ENCODE measurements around the gene ADAP1.

ADAP1 gene

GRCh38 chr7:869348-869747, 85.1 kb downstream of the ADAP1 start:
- TF ChIP-seq CTCF (IDR thresholded peaks at IDR 0.05; ENCODE audit: low read depth, low read length, missing control alignments): no peak
- no peak overlapping the region for H3K4me3 ChIP-seq (ENCODE audit: low read depth, low read length)
- DNase-seq (ENCODE audit: low read depth): no peak
- in situ Hi-C loops (cut with HindIII; ENCODE audit: low sequenced_read_pairs): no loop called here

DNA sequence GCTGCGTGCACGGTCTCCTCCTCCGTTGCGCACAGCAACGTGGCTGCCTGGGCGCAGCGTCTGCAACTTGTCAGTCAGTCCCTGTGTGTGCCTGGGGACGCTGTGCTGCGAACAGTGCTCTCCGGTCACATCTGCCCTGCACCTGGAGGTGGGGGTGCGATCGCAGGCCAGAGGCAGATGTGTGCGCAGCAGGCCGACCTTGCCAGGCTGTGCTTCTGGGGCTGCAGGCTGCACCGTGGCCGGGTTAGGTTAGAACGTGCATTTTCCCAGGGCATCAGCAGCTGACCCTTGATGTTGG, 86.3 kb downstream of the ADAP1 start:
- in situ Hi-C loops (cut with HindIII; ENCODE audit: low sequenced_read_pairs): no loop called here
- no peak for TF ChIP-seq CTCF (IDR thresholded peaks at IDR 0.05; ENCODE audit: low read depth, low read length, missing control alignments)
- no peak overlapping the region for H3K4me3 ChIP-seq (ENCODE audit: low read depth, low read length)
- no peak for DNase-seq (ENCODE audit: low read depth)

DNA sequence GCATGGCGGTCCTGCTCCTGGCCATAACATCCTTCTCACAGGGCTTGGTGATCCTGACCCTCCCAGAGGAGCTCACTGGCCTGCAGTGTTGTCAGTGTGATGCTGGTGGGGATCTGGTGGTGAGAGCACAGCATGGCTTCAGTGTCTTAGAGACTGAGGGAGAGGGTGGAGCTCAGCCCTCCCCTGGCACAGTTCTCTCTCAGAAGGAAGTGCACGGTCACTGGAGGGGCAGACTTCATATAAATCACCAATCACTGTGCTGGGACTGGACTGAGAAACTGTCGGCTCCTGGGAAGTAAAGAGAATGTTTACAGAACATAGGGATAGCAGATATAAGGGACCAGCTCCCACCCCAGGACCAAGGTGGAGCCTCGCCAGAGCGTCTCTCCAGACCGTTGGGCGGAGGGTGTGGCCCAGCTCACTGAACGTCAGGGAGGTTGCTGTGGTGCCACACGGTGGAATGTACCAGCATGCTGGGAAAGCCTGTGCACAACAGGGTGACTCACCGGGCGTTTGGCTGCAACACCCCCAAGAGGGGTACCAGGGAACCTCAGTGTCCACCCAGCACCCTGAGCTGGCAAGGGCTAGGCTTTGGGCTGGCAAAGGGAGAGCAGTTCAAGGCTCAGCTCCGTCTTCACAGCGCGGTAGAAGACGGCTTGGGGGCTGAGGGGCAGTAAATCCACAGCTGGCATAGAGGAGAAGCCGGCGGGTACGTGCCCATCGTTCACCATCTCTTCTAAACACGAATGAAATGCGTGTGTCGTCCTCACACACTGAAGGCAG, 86.9 kb downstream of the ADAP1 start:
- in situ Hi-C loops (cut with HindIII; ENCODE audit: low sequenced_read_pairs): no loop called here
- TF ChIP-seq CTCF (IDR thresholded peaks at IDR 0.05; ENCODE audit: low read depth, low read length, missing control alignments): no peak
- H3K4me3 ChIP-seq (ENCODE audit: low read depth, low read length): no peak overlapping the region
- DNase-seq (ENCODE audit: low read depth): peak; percentile 26

- H3K4me3 ChIP-seq (ENCODE audit: low read depth, low read length): no peak overlapping the region
- no peak for TF ChIP-seq CTCF (IDR thresholded peaks at IDR 0.05; ENCODE audit: low read depth, low read length, missing control alignments)
- DNase-seq (ENCODE audit: low read depth): peak; percentile 69
- in situ Hi-C loops (cut with HindIII; ENCODE audit: low sequenced_read_pairs): no loop called here
These were observed 87.5 kb downstream of the ADAP1 start for GRCh38 chr7:867001-867405.

DNA sequence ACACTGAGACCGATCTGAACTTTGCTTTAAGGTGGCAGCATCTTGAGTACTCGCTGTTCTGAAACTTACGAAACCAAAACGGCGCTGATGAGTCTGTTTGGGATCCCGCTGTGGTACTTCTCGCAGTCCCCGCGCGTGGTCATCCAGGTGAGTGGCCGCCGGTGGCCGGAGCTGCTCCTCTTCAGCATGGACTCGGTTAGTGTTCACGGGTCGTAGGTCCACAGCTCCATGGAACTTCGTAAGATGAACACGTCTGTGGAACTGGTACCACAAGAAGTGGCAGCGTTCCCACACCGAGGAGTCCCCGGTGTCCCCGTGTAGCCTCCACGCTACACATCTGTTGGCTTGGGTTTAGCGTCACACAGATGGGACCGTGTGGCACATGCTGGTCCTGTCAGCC, 88.6 kb downstream of the ADAP1 start:
- no peak for TF ChIP-seq CTCF (IDR thresholded peaks at IDR 0.05; ENCODE audit: low read depth, low read length, missing control alignments)
- no peak overlapping the region for H3K4me3 ChIP-seq (ENCODE audit: low read depth, low read length)
- in situ Hi-C loops (cut with HindIII; ENCODE audit: low sequenced_read_pairs): no loop called here
- no peak for DNase-seq (ENCODE audit: low read depth)

DNA sequence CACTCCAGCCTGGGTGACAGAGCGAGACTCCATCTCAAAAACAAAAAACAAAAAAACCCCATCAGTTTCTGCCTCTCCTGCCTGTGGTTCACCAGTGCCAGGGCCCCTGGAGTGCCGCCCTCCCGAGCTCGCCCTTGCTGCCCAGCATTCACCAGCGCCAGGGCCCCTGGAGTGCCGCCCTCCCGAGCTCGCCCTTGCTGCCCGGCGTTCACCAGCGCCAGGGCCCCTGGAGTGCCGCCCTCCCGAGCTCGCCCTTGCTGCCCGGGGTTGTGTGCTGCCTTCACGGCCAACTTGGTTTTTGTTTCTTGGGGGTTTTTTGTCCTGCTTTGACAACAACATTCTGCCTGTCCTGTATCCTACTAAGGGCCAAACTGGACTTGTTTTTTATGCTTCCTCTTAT, 91.4 kb downstream of the ADAP1 start:
- no peak for DNase-seq (ENCODE audit: low read depth)
- in situ Hi-C loops (cut with HindIII; ENCODE audit: low sequenced_read_pairs): no loop called here
- no peak for TF ChIP-seq CTCF (IDR thresholded peaks at IDR 0.05; ENCODE audit: low read depth, low read length, missing control alignments)
- no peak overlapping the region for H3K4me3 ChIP-seq (ENCODE audit: low read depth, low read length)

All from astrocyte of the cerebellum (primary cell).